ENCODE results near the gene SLX4IP.
A peak's percentile ranks its signal among the peaks of the same experiment; 100 is the strongest.

SLX4IP gene

GRCh38 chr20:10672624-10673127, 237.6 kb downstream of the SLX4IP start:
- H3K4me3 ChIP-seq (ENCODE audit: low read depth, low read length), result peak overlapping the region; percentile 1
- TF ChIP-seq CTCF (IDR thresholded peaks at IDR 0.05; ENCODE audit: borderline replicate concordance, insufficient read depth, low read depth, low read length), result no peak

- peak overlapping the region; percentile 26 for H3K4me3 ChIP-seq (ENCODE audit: low read depth, low read length)
- no peak for TF ChIP-seq CTCF (IDR thresholded peaks at IDR 0.05; ENCODE audit: borderline replicate concordance, insufficient read depth, low read depth, low read length)
Measured at GRCh38 chr20:10673176-10673841, 238.2 kb downstream of the SLX4IP start.

- no peak for TF ChIP-seq CTCF (IDR thresholded peaks at IDR 0.05; ENCODE audit: borderline replicate concordance, insufficient read depth, low read depth, low read length)
- peak within 1 kb of the TSS; percentile 47 for H3K4me3 ChIP-seq (ENCODE audit: low read depth, low read length)
Measured at GRCh38 chr20:10673842-10674683, 239.0 kb downstream of the SLX4IP start, which contains the start of gene JAG1. Gene JAG1, minus strand, starts transcription at chr20:10673999. Its CDS starts 469 bp downstream, at chr20:10673530.

- TF ChIP-seq CTCF (IDR thresholded peaks at IDR 0.05; ENCODE audit: borderline replicate concordance, insufficient read depth, low read depth, low read length), result peak; percentile 73
- peak overlapping the region; percentile 47 for H3K4me3 ChIP-seq (ENCODE audit: low read depth, low read length)
Measured at GRCh38 chr20:10674684-10675449, 239.8 kb downstream of the SLX4IP start.

GRCh38 chr20:10675450-10675848, 240.3 kb downstream of the SLX4IP start:
- H3K4me3 ChIP-seq (ENCODE audit: low read depth, low read length), result no peak overlapping the region
- no peak for TF ChIP-seq CTCF (IDR thresholded peaks at IDR 0.05; ENCODE audit: borderline replicate concordance, insufficient read depth, low read depth, low read length)

- no peak overlapping the region for H3K4me3 ChIP-seq (ENCODE audit: low read depth, low read length)
- no peak for TF ChIP-seq CTCF (IDR thresholded peaks at IDR 0.05; ENCODE audit: borderline replicate concordance, insufficient read depth, low read depth, low read length)
Measured at GRCh38 chr20:10676518-10676917, 241.4 kb downstream of the SLX4IP start.

Data from GM12875 (cell line).